GM21717 (cell line): Measurements from ENCODE around the gene TRIM67.
A peak's percentile ranks its signal among the peaks of the same experiment; 100 is the strongest.

Source experiments
- ATAC-seq: cut with Tn5 transposase; IDR thresholded peaks from one replicate; pipeline ENCODE4 v1.9.1; 2021; ENCODE audit warnings: mild to moderate bottlenecking, moderate library complexity; ENCODE audit not compliant: unreplicated experiment

The TRIM67 gene

DNA sequence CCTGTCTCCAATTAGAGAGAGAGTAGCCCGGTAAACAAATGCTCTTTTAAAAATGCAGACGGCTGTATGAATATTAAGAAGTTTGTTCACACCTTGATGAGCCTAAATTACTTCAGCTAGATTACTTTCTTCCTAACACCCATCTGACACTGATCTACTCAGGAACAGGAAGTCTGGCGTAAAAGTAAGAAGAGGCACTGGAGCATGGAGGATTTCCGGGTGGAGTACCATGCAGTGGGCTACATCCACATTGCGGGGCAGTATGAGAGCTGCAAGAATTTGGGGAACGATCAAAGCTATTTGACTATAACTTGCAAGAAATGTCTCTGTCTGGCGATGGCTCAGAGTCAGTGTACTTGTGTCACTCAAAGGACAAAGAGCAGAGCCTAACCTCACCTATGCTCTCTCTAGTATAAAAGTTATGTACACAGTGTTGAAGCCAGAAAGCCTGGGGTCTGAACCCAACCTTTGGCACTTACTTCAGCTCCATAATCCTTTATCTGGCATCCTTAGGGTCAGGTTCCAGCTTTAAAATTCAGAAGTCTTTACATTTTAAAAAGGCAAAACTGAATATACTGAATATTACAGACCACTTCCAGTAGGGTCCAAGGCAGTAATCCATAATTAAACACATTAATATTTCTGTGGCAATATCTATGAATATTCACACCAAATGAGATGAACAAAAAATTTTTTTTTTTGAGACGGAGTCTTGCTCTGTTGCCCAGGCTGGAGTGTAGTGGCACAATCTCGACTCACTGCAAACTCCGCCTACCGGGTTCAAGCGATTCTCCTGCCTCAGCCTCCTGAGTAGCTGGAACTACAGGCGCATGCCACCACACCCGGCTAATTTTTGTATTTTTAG, 71.2 kb downstream of the TRIM67 start:
- ATAC-seq, result no peak

GRCh38 chr1:231233735-231234417, 72.0 kb downstream of the TRIM67 start:
- ATAC-seq, result no peak

GRCh38 chr1:231234506-231234905, 72.6 kb downstream of the TRIM67 start:
- no peak for ATAC-seq

GRCh38 chr1:231235526-231236207, 73.8 kb downstream of the TRIM67 start:
- ATAC-seq, result no peak

- ATAC-seq, result no peak
Measured at GRCh38 chr1:231236208-231236591, 74.3 kb downstream of the TRIM67 start.

- no peak for ATAC-seq
Measured at GRCh38 chr1:231236938-231237337, 75.1 kb downstream of the TRIM67 start.

DNA sequence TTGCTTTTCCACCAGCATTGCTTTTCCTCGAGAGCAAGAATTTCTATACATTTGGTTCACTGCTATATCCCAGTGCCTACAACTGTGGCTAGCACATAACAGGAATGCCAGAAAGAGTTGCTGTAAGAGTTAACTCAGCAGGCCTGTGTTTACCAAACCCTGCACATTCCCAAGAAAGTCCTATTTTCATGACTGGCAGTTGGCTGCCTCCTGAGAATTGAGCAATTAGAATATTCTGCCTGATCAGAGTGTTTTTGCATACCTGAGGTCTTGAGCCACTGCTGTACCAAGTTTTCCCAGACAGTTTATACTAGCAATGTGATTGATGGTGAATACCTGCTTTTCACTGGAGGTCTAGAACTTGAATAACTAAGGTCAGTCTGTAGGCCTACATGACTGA, 76.4 kb downstream of the TRIM67 start:
- no peak for ATAC-seq

GRCh38 chr1:231240531-231240882, 78.6 kb downstream of the TRIM67 start:
- ATAC-seq, result peak; percentile 5

- peak; percentile 93 for ATAC-seq
Measured at GRCh38 chr1:231240883-231241735, 79.3 kb downstream of the TRIM67 start, which contains the start of gene GNPAT. Gene GNPAT (plus strand): TSS chr1:231241212. CDS start chr1:231241379, 167 bp downstream.

DNA sequence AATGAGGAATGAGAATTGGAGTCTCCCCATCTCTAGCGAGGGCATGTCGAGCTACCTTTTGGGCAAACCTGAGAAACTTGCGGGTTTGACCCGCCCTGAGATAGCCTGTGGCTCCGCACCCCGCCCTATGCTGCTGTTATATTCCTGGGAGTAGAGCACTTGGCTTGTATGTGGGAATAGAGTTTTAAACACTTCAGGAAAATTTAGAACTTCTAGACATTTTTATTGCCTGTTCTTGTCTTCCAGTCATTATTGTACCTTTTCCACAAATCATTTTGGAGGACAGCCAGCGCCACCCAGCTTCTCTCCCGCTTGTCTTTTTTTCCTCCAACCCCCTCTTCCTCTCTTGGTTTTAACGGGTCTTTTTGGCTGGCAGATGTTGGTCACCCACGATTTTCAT, 79.9 kb downstream of the TRIM67 start:
- peak; percentile 41 for ATAC-seq

DNA sequence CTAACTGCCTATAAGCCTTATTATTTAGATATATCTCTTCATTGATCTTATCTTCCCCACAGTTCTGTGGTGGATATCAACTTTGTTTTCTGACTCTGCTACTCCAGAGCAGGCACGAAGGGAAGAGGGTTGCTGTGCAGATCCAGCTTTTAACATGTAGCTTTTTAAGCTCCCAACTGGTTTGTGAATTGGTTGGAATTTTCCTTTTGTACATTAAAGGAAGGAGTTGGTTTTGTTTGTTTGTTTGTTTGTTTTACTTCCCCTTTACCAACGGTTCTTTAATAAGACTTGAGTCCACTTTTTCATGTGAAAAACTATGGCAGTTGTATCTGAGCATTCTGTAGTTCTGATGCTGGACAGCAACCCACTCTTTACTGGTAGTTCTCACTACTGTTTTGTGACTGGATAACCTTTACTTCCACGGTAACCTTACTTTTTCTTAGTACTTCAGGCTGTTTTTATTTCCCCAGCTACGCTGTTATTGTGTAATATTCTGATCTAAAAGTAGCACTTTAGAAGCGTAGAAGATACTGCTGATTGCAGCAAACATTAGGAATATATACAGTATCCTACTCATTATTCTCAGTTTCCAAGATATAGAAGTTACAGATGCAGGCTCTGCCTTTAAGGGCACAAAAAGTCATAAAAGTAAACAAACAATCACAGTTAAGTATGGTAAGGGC, 80.8 kb downstream of the TRIM67 start:
- no peak for ATAC-seq

DNA sequence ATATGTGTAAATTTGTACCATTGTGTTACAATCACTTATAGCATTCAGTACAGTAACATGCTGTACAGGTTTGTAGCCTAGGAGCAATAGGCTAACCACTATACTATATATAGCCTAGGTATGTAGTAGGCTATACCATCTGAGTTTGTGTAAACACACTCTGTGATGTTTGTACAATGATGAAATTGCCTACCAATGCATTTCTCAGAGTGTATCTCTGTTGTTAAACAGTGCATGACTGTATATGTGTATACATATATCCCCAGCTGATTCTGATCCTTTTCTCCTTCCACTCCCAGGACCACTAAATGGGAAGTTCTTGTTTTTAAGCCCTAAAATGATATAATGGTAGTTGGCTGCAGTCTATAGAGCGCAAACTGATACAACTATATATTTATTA, 86.9 kb downstream of the TRIM67 start:
- no peak for ATAC-seq

DNA sequence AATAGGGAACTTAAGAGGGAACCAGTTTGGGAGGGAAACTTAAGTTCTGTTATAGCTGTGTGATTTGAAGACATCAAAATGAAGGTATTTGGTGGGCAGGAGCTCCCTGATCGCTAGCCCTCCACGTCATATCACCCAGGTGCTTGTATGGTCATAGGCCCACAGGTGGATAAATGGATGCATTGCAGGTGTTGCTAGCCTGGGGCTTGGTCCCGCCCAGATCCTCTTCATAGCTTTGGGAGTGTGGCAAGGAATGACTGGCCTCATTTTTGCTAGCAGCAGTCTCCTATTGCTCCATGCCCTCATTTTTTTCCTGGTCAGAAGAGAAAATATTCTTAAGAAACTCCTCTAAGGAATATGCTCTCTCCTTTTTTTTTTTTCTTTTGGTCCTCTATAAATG, 90.5 kb downstream of the TRIM67 start:
- ATAC-seq, result no peak

DNA sequence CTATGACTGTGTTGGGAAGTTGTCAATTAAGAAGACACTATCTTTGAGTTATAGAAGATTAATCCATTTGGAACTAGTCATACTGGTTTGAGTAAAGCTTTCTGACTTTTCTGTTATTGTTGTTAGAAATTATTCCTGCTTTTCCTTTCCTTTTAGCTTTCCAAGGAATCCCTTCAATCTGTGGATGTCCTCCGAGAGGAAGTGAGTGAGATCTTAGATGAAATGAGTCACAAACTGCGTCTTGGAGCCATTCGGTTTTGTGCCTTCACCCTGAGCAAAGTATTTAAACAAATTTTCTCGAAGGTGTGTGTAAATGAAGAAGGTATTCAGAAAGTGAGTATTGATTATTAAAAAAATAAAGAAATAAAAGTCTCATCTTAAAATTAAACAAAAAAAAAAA, 98.5 kb downstream of the TRIM67 start:
- no peak for ATAC-seq

DNA sequence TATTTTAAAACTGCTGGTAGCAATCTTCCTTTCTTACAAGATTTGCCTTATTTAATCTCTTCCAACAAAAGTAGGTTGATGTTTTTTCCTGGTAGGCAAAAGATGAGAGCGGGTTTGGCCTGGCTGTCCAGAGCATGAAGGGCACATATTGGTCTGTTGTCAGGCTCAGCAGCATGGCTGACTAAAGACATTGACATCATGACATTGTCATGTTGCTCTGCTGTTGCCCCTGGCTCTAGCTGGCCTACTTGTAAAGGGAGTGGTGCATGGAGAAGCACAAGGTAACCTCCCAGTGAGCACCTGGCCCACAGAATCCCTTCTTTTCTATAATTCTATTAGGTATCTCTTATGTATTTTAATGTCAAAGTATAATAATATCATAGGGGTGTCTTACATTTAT, 102.8 kb downstream of the TRIM67 start:
- ATAC-seq, result no peak

DNA sequence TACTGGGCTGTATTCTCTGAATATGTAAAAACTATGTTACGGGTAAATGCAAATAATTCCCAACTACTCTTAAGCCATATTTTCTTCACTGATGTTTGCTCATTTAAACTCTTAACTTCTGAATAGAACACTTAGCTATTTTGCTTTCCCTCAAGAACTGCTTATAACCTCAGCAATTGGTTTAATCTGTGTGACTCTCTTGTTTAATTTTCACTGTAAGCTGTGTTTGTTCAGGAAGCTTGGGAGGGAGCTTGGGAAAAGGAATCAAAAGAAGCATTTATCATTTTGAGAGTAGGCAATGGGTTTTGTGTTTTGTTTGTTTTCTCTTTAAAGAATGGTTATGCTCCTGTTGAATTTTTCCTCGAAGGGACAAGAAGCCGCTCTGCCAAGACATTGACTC, 103.5 kb downstream of the TRIM67 start:
- ATAC-seq, result no peak

DNA sequence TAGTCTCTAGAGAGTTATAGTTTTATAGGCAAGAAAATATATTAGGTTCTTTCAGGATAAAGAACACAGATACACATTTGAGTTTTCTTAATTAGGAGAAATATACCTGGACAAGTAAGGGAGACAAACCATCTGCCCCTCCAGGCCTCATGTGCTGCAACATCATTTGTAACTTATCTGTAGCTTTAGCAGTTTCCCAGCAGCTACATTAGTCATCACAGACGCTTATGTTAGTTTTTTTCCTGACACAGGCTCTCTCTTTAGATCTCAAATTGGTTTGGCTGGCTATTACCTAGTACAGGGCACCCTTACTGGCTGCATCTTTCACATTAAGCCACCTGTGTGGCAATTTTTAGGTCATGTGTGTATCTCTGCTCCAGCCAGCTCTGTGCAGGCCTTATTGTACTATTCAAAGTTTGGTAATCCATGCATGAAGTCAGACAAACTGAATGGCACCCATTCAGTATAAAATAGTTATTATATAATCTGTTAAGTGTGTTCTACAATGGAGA, 105.0 kb downstream of the TRIM67 start:
- ATAC-seq, result no peak
